Peyer's patch (tissue), 4 donors: ENCODE data around the gene DDX20.

Source experiments
- CTCF ChIP-seq, 6 experiments: fragments of 450-650 bp in 4 of 6; fragments of 200-600 bp in 2 of 6; sonication (generic) in 1 of 6; IDR thresholded peaks; one replicate each; pipeline ENCODE4 v1.5.1; 2017 to 2019; ENCODE audit warnings: antibody characterized with exemption in 6 of 6, mild to moderate bottlenecking in 3 of 6, moderate library complexity in 1 of 6
- POLR2A ChIP-seq, 2 donors: fragments of 450-650 bp; IDR thresholded peaks; one replicate each; pipeline ENCODE4 v1.5.1; 2017; ENCODE audit warnings: antibody characterized with exemption in 2 of 2, mild to moderate bottlenecking in 2 of 2, moderate library complexity in 2 of 2

DNA sequence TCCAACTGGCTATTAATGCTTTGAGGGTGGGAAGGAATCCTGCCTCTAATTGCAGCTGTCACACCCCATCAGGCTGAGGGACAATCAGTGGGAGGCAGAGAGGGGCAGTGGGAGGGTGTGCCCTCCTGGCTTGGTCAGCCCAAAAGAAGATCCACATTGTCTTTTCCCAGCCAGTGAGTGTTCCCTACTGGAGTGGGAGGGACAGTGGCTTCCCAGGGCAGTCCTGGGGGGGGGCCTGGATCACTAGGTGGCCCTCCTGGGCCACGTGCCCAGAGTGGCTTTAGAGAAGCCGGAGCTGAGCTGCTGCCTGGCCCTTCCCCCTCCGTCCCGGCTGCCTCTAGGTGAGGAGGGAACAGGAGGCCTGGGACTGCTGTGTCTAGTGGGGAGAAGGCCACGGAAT lies 30.5 kb upstream of the DDX20 start:
- TF ChIP-seq CTCF (IDR thresholded peaks at IDR 0.05) = no peak
- no peak for TF ChIP-seq POLR2A (IDR thresholded peaks at IDR 0.05)
